H1 (cell line): Measurements from ENCODE around the gene CAPG.

ENCODE experiments used
- CHD2 ChIP-seq: IDR thresholded peaks from 2 replicates; pipeline ENCODE4 v1.6.1; 2012; ENCODE audit warnings: low read length, improper control_type of control experiment
- HDAC2 ChIP-seq, 2 experiments: fragments of 300-600 bp in 1 of 2; sonication (generic) in 1 of 2; IDR thresholded peaks; 2 replicates each; pipeline ENCODE4 v1.6.1; 2011 to 2012; ENCODE audit warnings: low read depth in 2 of 2, low read length in 2 of 2, mild to moderate bottlenecking in 2 of 2, moderate library complexity in 2 of 2, borderline replicate concordance in 1 of 2, inconsistent platforms in 1 of 2
- POLR2AphosphoS5 ChIP-seq: IDR thresholded peaks from 2 replicates; pipeline ENCODE4 v1.6.1; 2011; ENCODE audit warnings: low read depth, low read length
- TF ChIP-seq, protein P1 (sequence below), 3 experiments: IDR thresholded peaks; 1 replicate in 2 of 3; 2 replicates in 1 of 3; pipeline versions ENCODE4 v1.5.1 to v1.6.1; 2011; ENCODE audit warnings: low read length in 3 of 3, mild to moderate bottlenecking in 3 of 3, inconsistent platforms in 2 of 3, low read depth in 1 of 3, moderate library complexity in 1 of 3; ENCODE audit not compliant: insufficient read depth in 1 of 3; ENCODE audit errors: control extremely low read depth in 1 of 3

DNA sequence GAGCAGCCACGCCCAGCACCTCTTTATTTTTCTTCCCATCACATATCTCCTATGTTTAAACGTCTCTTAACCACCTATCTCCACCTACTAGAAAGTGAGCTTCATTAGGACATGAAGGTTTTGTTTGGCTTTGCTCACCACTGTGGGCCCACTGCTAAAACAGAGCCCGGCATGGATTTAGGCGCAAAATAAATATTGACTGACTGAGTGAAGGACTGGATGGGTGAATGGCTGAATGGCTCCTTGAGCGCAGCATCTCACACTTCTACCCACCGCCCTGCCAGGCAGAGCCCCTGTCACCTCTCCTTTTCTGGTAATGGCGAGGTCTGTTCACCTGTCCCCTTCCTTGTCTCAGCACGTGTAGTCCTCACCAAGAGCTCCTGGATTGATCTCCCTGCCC, 10.1 kb downstream of the CAPG start:
- TF ChIP-seq POLR2AphosphoS5 = no peak
- TF ChIP-seq, protein P1, sequence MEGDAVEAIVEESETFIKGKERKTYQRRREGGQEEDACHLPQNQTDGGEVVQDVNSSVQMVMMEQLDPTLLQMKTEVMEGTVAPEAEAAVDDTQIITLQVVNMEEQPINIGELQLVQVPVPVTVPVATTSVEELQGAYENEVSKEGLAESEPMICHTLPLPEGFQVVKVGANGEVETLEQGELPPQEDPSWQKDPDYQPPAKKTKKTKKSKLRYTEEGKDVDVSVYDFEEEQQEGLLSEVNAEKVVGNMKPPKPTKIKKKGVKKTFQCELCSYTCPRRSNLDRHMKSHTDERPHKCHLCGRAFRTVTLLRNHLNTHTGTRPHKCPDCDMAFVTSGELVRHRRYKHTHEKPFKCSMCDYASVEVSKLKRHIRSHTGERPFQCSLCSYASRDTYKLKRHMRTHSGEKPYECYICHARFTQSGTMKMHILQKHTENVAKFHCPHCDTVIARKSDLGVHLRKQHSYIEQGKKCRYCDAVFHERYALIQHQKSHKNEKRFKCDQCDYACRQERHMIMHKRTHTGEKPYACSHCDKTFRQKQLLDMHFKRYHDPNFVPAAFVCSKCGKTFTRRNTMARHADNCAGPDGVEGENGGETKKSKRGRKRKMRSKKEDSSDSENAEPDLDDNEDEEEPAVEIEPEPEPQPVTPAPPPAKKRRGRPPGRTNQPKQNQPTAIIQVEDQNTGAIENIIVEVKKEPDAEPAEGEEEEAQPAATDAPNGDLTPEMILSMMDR (IDR thresholded peaks at IDR 0.05; ENCODE audit: control extremely low read depth in 1 of 3, insufficient read depth in 1 of 3, low read depth in 1 of 3, low read length in 3 of 3) = no peak
- TF ChIP-seq CHD2 = no peak
- TF ChIP-seq HDAC2 (IDR thresholded peaks at IDR 0.05; ENCODE audit: borderline replicate concordance in 1 of 2, low read depth in 2 of 2, low read length in 2 of 2) = no peak
